Measurements from ENCODE around the gene LUZP2.

The LUZP2 gene

GRCh38 chr11:24805671-24806070 is 308.8 kb downstream of the LUZP2 start:
- in situ Hi-C loops (cut with MboI; ENCODE audit: low sequenced_read_pairs): no loop called here

GRCh38 chr11:24808173-24808572 is 311.3 kb downstream of the LUZP2 start:
- in situ Hi-C loops (cut with MboI; ENCODE audit: low sequenced_read_pairs): no loop called here

- in situ Hi-C loops (cut with MboI; ENCODE audit: low sequenced_read_pairs): no loop called here
Measured at GRCh38 chr11:24819006-24819405, 322.2 kb downstream of the LUZP2 start.

GRCh38 chr11:24819863-24820434 is 323.1 kb downstream of the LUZP2 start:
- in situ Hi-C loops (cut with MboI; ENCODE audit: low sequenced_read_pairs): no loop called here

- in situ Hi-C loops (cut with MboI; ENCODE audit: low sequenced_read_pairs): no loop called here
Measured at GRCh38 chr11:24820541-24820940, 323.7 kb downstream of the LUZP2 start.

GRCh38 chr11:24828938-24829605 is 332.2 kb downstream of the LUZP2 start:
- in situ Hi-C loops (cut with MboI; ENCODE audit: low sequenced_read_pairs): no loop called here

- in situ Hi-C loops (cut with MboI; ENCODE audit: low sequenced_read_pairs): no loop called here
Measured at GRCh38 chr11:24833573-24833972, 336.7 kb downstream of the LUZP2 start.

GRCh38 chr11:24837112-24837511 is 340.3 kb downstream of the LUZP2 start:
- in situ Hi-C loops (cut with MboI; ENCODE audit: low sequenced_read_pairs): no loop called here

- in situ Hi-C loops (cut with MboI; ENCODE audit: low sequenced_read_pairs): no loop called here
Measured at GRCh38 chr11:24842308-24842707, 345.5 kb downstream of the LUZP2 start.

GRCh38 chr11:24844406-24844805 is 347.6 kb downstream of the LUZP2 start:
- in situ Hi-C loops (cut with MboI; ENCODE audit: low sequenced_read_pairs): no loop called here

- in situ Hi-C loops (cut with MboI; ENCODE audit: low sequenced_read_pairs): no loop called here
Measured at GRCh38 chr11:24848857-24849256, 352.0 kb downstream of the LUZP2 start.

- in situ Hi-C loops (cut with MboI; ENCODE audit: low sequenced_read_pairs): no loop called here
Measured at GRCh38 chr11:24855951-24856350, 359.1 kb downstream of the LUZP2 start.

- in situ Hi-C loops (cut with MboI; ENCODE audit: low sequenced_read_pairs): no loop called here
Measured at GRCh38 chr11:24859801-24860300, 363.0 kb downstream of the LUZP2 start.

- in situ Hi-C loops (cut with MboI; ENCODE audit: low sequenced_read_pairs): no loop called here
Measured at GRCh38 chr11:24861440-24861839, 364.6 kb downstream of the LUZP2 start.

GRCh38 chr11:24866743-24867142 is 369.9 kb downstream of the LUZP2 start:
- in situ Hi-C loops (cut with MboI; ENCODE audit: low sequenced_read_pairs): no loop called here

GRCh38 chr11:24870048-24870447 is 373.2 kb downstream of the LUZP2 start:
- in situ Hi-C loops (cut with MboI; ENCODE audit: low sequenced_read_pairs): no loop called here

- in situ Hi-C loops (cut with MboI; ENCODE audit: low sequenced_read_pairs): no loop called here
Measured at GRCh38 chr11:24872186-24872585, 375.3 kb downstream of the LUZP2 start.

GRCh38 chr11:24872651-24873311 is 375.9 kb downstream of the LUZP2 start:
- in situ Hi-C loops (cut with MboI; ENCODE audit: low sequenced_read_pairs): no loop called here

- in situ Hi-C loops (cut with MboI; ENCODE audit: low sequenced_read_pairs): no loop called here
Measured at GRCh38 chr11:24880962-24881361, 384.1 kb downstream of the LUZP2 start.

- in situ Hi-C loops (cut with MboI; ENCODE audit: low sequenced_read_pairs): no loop called here
Measured at GRCh38 chr11:24885580-24886173, 388.8 kb downstream of the LUZP2 start.

GRCh38 chr11:24886880-24887619 is 390.2 kb downstream of the LUZP2 start:
- in situ Hi-C loops (cut with MboI; ENCODE audit: low sequenced_read_pairs): no loop called here
